Body of pancreas (tissue), 4 donors: ENCODE measurements around the gene NUP37.

ENCODE experiments used
- CTCF ChIP-seq, 7 experiments: fragments of 450-650 bp in 4 of 7; fragments of 200-600 bp in 3 of 7; sonication (generic) in 3 of 7; IDR thresholded peaks; one replicate each; pipeline ENCODE4 v1.5.1; 2016 to 2019; ENCODE audit warnings: antibody characterized with exemption in 7 of 7
- POLR2A ChIP-seq, 3 donors: fragments of 450-650 bp; IDR thresholded peaks; one replicate each; pipeline ENCODE4 v1.6.1; 2016; ENCODE audit warnings: antibody characterized with exemption in 3 of 3, mild to moderate bottlenecking in 2 of 3

- TF ChIP-seq POLR2A (IDR thresholded peaks at IDR 0.05) (no peak), CTCF (IDR thresholded peaks at IDR 0.05) (no peak)
These were observed 50.2 kb downstream of the NUP37 start for GRCh38 chr12:102069707-102070106.
